B cell (primary cell): ENCODE measurements around the gene ADARB2. TPM values are rescaled to one million over a fixed set of nuclear protein-coding genes. Genes with fewer than 3 reads are reported as not detected.

ENCODE experiments used
- ATAC-seq: fragments of 200-7000 bp; cut with Tn5 transposase; one replicate; pipeline ENCODE4 v1.10.0; 2021; ENCODE audit warnings: low read depth, mild to moderate bottlenecking, moderate number of reproducible peaks, moderate library complexity
- CTCF ChIA-PET: fragments of 350-600 bp; sonication (Branson Sonifier 250); formaldehyde crosslinking; loops from one replicate; lab custom pipeline; 2021; ENCODE audit warnings: antibody characterized with exemption, inconsistent platforms; lab: Charles Lee
- POLR2A ChIA-PET: fragments of 350-600 bp; sonication (Branson Sonifier 250); formaldehyde crosslinking; loops from one replicate; lab custom pipeline; 2021; ENCODE audit warnings: antibody characterized with exemption; lab: Charles Lee
- DNase-seq: peaks from one replicate; pipeline ENCODE4 v3.0.0; 2013
- H2AFZ ChIP-seq: 2 replicates; pipeline ENCODE4 v1.6.1; 2012; ENCODE audit warnings: mild to moderate bottlenecking, low read depth, low read length; ENCODE audit not compliant: insufficient read depth, poor library complexity, severe bottlenecking
- H3K27ac ChIP-seq, 2 donors: 1 replicate in 1 of 2; 2 replicates in 1 of 2; pipeline ENCODE4 v1.5.1; 2012 to 2013; ENCODE audit warnings: low read length in 2 of 2, mild to moderate bottlenecking in 2 of 2, moderate library complexity in 1 of 2
- H3K27me3 ChIP-seq, 4 experiments: fragments of 200-600 bp in 1 of 4; sonication (generic) in 1 of 4; replicated peaks in 1 of 4; 1 replicate in 2 of 4; 2 replicates in 2 of 4; pipeline versions ENCODE4 v1.6.1 to v1.7.0; 2013 to 2016; ENCODE audit warnings: low read length in 3 of 4, mild to moderate bottlenecking in 2 of 4, mixed read lengths in 1 of 4, moderate library complexity in 1 of 4; ENCODE audit not compliant: insufficient read depth in 4 of 4, control insufficient read depth in 3 of 4; ENCODE audit errors: control extremely low read depth in 1 of 4
- H3K36me3 ChIP-seq, 2 experiments: replicated peaks in 1 of 2; 1 replicate in 1 of 2; 2 replicates in 1 of 2; pipeline versions ENCODE4 v1.6.1 to v1.7.1; 2013; ENCODE audit warnings: low read length in 1 of 2; ENCODE audit not compliant: insufficient read depth in 2 of 2, control insufficient read depth in 1 of 2; ENCODE audit errors: control extremely low read depth in 1 of 2, extremely low read depth in 1 of 2
- H3K4me1 ChIP-seq, 2 donors: fragments of 200-600 bp in 1 of 2; sonication (generic) in 1 of 2; 1 replicate in 1 of 2; 2 replicates in 1 of 2; pipeline versions ENCODE4 v1.5.1 to v1.6.1; 2013 to 2017; ENCODE audit warnings: low read length in 2 of 2; ENCODE audit not compliant: control insufficient read depth in 2 of 2, insufficient read depth in 2 of 2
- H3K4me2 ChIP-seq: replicated peaks from 2 replicates; pipeline ENCODE3; 2012; ENCODE audit warnings: mild to moderate bottlenecking, low read depth, low read length; ENCODE audit not compliant: poor library complexity, severe bottlenecking
- H3K4me3 ChIP-seq, 5 experiments: fragments of 200-600 bp in 1 of 5; sonication (generic) in 1 of 5; 1 replicate in 3 of 5; 2 replicates in 2 of 5; pipeline versions ENCODE4 v1.5.1 to v1.7.0; 2011 to 2016; ENCODE audit warnings: low read length in 4 of 5, mild to moderate bottlenecking in 4 of 5, low read depth in 2 of 5, control low read depth in 1 of 5, moderate library complexity in 1 of 5; ENCODE audit not compliant: insufficient read depth in 1 of 5; ENCODE audit errors: control extremely low read depth in 1 of 5, extremely low read depth in 1 of 5
- H3K79me2 ChIP-seq: fragments of 200-600 bp; sonication (generic); one replicate; pipeline ENCODE4 v1.6.0; 2016; ENCODE audit warnings: low read length; ENCODE audit not compliant: control insufficient read depth, insufficient read depth
- H3K9ac ChIP-seq: fragments of 200-600 bp; sonication (generic); 2 replicates; pipeline ENCODE4 v1.6.1; 2017; ENCODE audit warnings: mild to moderate bottlenecking, low read length, moderate library complexity
- H3K9me3 ChIP-seq, 3 donors: one replicate each; pipeline versions ENCODE4 v1.6.1 to v1.7.1; 2013; ENCODE audit warnings: low read length in 2 of 3; ENCODE audit not compliant: control insufficient read depth in 2 of 3, insufficient read depth in 1 of 3; ENCODE audit errors: control extremely low read depth in 1 of 3
- H4K20me1 ChIP-seq: 2 replicates; pipeline ENCODE4 v1.6.0; 2012; ENCODE audit warnings: mild to moderate bottlenecking, low read length; ENCODE audit not compliant: insufficient read depth, control insufficient read depth, poor library complexity, severe bottlenecking
- H3K27ac Mint-ChIP-seq: one replicate; pipeline ENCODE4 v1.8.0; 2021; ENCODE audit warnings: mixed read lengths
- H3K27me3 Mint-ChIP-seq: one replicate; pipeline ENCODE4 v1.8.0; 2021; ENCODE audit warnings: mixed read lengths
- H3K4me1 Mint-ChIP-seq: one replicate; pipeline ENCODE4 v1.8.0; 2021; ENCODE audit warnings: mixed read lengths
- H3K4me3 Mint-ChIP-seq: one replicate; pipeline ENCODE4 v1.8.0; 2021; ENCODE audit warnings: mixed read lengths
- H3K9me3 Mint-ChIP-seq: one replicate; pipeline ENCODE4 v1.8.0; 2022; ENCODE audit warnings: mixed read lengths; ENCODE audit not compliant: insufficient read depth
- EZH2 ChIP-seq: IDR thresholded peaks from 2 replicates; pipeline ENCODE4 v1.6.1; 2012; ENCODE audit warnings: borderline replicate concordance, low read depth, mild to moderate bottlenecking, moderate library complexity, low read length; ENCODE audit not compliant: insufficient read depth, poor library complexity, severe bottlenecking
- WGBS: methylation state at CpG from one replicate; pipeline ENCODE4 v1.1.5; 2013; ENCODE audit warnings: missing lambda C conversion rate; ENCODE audit not compliant: insufficient coverage; 5-methylcytosine and 5-hydroxymethylcytosine counted together
- intact Hi-C: fragments of 100-400 bp; cut with micrococcal nuclease; formaldehyde crosslinking; loops from one replicate; pipeline ENCODE4 v1.10.0; 2022
- polyA plus RNA-seq: library from polyadenylated mRNA; depleted of rRNA; stranded (reverse); fragments of >200 nt; gene quantifications from 2 replicates; pipeline ENCODE4 v1.2.3, GENCODE V29; 2012
- total RNA-seq, 2 donors: library from RNA; stranded (reverse); fragments of 120-200 nt in 1 of 2; gene quantifications; 1 replicate in 1 of 2; 2 replicates in 1 of 2; pipeline versions ENCODE4 v1.2.3 to v1.2.4, GENCODE V29; 2013 to 2022
- TF ChIP-seq, protein P1 (sequence below): fragments of 200-600 bp; IDR thresholded peaks from one replicate; pipeline ENCODE4 v1.8.0; 2022; ENCODE audit warnings: antibody characterized with exemption, mild to moderate bottlenecking

The ADARB2 gene
- total and polyA plus RNA-seq, 2 donors (not counting 1 experiment from before 2014, with no cell fraction given): 0.13 to 0.96 TPM

DNA sequence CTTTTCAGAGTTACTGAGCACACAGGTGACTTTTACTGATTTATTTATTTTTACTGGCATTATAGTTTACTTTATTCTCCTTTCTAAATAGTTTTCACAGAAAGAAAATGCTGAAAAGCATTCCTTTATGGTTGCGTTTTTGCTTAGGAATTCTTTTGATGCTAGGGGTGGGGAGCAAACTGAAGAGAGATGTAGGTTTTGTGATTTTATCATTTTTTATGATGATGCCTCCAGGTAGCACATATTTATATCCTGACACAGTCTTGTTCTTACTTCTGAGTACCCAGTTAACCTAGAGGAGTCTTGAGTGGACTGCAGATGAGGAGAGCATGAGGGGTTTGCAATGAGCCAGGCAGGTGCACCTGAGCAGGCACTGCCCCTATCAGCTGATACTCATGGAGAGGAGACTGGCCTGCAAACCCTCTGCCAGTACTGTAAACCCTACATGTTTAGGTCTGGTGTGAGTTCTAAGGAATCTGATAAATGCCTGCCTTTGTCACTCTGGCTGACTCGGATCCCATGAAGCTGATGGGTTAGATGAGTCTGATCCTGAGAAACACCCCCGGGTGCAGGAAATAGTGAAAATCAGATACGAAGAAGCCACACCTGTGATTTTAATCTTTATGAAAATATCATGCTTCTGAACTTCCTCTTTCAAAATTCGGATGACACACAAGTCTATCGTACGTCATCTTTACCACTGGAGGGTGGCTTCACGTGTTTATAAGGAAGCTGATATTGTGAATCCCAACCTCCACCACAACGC is 378.3 kb downstream of the ADARB2 start:
- TF ChIP-seq, protein P1, sequence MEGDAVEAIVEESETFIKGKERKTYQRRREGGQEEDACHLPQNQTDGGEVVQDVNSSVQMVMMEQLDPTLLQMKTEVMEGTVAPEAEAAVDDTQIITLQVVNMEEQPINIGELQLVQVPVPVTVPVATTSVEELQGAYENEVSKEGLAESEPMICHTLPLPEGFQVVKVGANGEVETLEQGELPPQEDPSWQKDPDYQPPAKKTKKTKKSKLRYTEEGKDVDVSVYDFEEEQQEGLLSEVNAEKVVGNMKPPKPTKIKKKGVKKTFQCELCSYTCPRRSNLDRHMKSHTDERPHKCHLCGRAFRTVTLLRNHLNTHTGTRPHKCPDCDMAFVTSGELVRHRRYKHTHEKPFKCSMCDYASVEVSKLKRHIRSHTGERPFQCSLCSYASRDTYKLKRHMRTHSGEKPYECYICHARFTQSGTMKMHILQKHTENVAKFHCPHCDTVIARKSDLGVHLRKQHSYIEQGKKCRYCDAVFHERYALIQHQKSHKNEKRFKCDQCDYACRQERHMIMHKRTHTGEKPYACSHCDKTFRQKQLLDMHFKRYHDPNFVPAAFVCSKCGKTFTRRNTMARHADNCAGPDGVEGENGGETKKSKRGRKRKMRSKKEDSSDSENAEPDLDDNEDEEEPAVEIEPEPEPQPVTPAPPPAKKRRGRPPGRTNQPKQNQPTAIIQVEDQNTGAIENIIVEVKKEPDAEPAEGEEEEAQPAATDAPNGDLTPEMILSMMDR: no peak
- TF ChIP-seq EZH2: no peak
- Histone ChIP-seq H4K20me1 (no peaks in the 10 kb centered on the region), H3K4me3 (no peak overlapping the region), H3K27me3 (peaks cover 0 to 40% (median 1%) of the 10 kb centered on the region in 4 experiments), H3K4me1 (peaks cover 15 to 19% of the 10 kb centered on the region in 2 donors), H3K27ac (peak overlapping the region in 1 of 2 donors; percentile 43), H3K9me3 (peaks cover 0 to 16% (median 0%) of the 10 kb centered on the region in 3 donors), H3K36me3 (no peaks in the 10 kb centered on the region), H3K9ac (no peak overlapping the region), H3K79me2 (no peaks in the 10 kb centered on the region), H3K4me2 (peak overlapping the region; percentile 36), H2AFZ (no peak overlapping the region)
- ATAC-seq (peak; percentile 80), DNase-seq (peak; percentile 77)
- peaks cover 25% of the 10 kb centered on the region for H3K27me3 Mint-ChIP-seq
- peak overlapping the region; percentile 22 for H3K27ac Mint-ChIP-seq
- intact Hi-C loops: loop anchor here (1.0 kb wide), 1 partner anchor 106 kb away; no protein-coding TSS in a partner anchor
- WGBS: 39% methylated on average over 2 of the region's 9 CpGs
- H3K4me3 Mint-ChIP-seq: peak overlapping the region; percentile 61
- no peaks in the 10 kb centered on the region for H3K9me3 Mint-ChIP-seq
- ChIA-PET POLR2A (no interaction called here), CTCF (interaction anchor here (1.0 kb wide), 1 partner anchor 10 kb away, joined by 3 read pairs; no protein-coding TSS in a partner anchor)
- H3K4me1 Mint-ChIP-seq: peaks cover 25% of the 10 kb centered on the region

DNA sequence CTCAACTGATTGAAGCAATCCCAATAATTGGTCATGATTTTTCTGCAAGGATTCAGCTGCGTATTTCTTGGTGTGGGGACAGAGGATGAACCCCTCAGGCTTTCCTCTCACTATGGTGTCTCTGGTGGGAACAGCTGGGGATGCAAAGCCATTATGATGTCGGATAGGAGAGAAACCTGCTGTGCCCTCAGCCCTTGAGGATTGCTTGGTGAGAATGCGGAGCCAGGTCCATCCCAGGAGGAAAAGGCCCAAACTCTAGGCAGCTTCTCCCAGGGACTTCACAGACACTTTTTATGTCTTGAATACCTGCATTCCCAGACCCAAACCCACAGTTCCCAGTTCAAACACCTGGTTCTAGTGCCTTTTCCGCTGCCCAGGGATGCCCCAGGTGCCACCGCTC is 379.2 kb downstream of the ADARB2 start:
- 100% methylated on average over 3 of the region's 5 CpGs for WGBS
- Histone ChIP-seq H4K20me1 (no peaks in the 10 kb centered on the region), H3K27me3 (peaks cover 0 to 38% (median 1%) of the 10 kb centered on the region in 4 experiments), H3K79me2 (no peaks in the 10 kb centered on the region), H3K27ac (no peak overlapping the region), H3K4me3 (no peak overlapping the region), H3K36me3 (no peaks in the 10 kb centered on the region), H3K4me1 (peaks cover 15 to 19% of the 10 kb centered on the region in 2 donors), H3K9me3 (peaks cover 0 to 16% (median 0%) of the 10 kb centered on the region in 3 donors), H3K4me2 (no peak overlapping the region), H3K9ac (no peak overlapping the region), H2AFZ (no peak overlapping the region)
- ChIA-PET CTCF (no interaction called here), POLR2A (no interaction called here)
- ATAC-seq (no peak), DNase-seq (no peak)
- TF ChIP-seq, protein P1: no peak
- TF ChIP-seq EZH2: no peak
- H3K4me1 Mint-ChIP-seq: peaks cover 25% of the 10 kb centered on the region
- no peaks in the 10 kb centered on the region for H3K9me3 Mint-ChIP-seq
- peaks cover 25% of the 10 kb centered on the region for H3K27me3 Mint-ChIP-seq
- no peak overlapping the region for H3K27ac Mint-ChIP-seq
- no peak overlapping the region for H3K4me3 Mint-ChIP-seq
- intact Hi-C loops: no loop called here
